ENCODE measurements around the gene VWA3A. TPM values are rescaled to one million over a fixed set of nuclear protein-coding genes. Genes with fewer than 3 reads are reported as not detected.
A peak's percentile ranks its signal among the peaks of the same experiment; 100 is the strongest.
"Not testable (repeated sequence)": the region's sequence is repeated elsewhere in the genome, so short reads cannot be mapped to it uniquely, and the experiment has no call there.

Gene VWA3A
- 0.17 TPM in 1 of 2 replicates, not detected in the other for total RNA-seq

GRCh38 chr16:22092143-22092933 is at the start of gene VWA3A:
VWA3A (plus strand) TSS chr16:22092541; CDS start chr16:22092638, 97 bp downstream.
- DNase-seq = peak; percentile 42

DNA sequence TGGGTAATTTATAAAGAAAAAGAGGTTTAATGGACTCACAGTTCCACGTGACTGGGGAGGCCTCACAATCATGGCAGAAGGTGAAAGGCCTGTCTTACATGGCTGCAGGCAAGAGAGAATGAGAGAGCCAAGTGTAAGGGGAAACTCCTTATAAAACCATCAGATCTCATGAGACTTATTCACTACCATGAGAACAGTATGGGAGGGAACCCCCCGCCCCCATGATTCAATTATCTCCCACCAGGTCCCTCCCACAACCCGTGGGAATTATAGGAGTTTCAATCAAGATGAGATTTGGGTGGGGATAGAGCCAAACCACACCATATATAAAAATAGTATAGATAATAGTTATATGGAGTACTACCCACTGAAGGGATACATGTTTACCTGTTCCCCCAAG is 48.5 kb upstream of the VWA3A start:
- not testable (repeated sequence) for DNase-seq

DNA sequence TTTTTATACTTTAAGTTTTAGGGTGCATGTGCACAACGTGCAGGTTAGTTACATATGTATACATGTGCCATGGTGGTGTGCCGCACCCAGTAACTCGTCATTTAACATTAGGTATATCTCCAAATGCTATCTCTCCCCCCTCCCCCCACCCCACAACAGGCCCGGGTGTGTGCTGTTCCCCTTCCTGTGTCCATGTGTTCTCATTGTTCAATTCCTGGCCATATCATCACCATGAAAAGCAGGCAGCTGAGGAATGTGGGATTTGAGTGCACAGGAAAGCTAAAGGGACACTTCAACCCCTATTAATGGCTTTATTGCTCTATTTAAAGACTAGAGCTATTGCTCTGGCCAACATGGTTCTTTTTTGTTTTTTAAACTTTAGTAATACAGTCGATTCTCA is 46.5 kb upstream of the VWA3A start:
- DNase-seq = peak; percentile 81

GRCh38 chr16:22050963-22051362 is 41.4 kb upstream of the VWA3A start:
- DNase-seq = no peak

DNA sequence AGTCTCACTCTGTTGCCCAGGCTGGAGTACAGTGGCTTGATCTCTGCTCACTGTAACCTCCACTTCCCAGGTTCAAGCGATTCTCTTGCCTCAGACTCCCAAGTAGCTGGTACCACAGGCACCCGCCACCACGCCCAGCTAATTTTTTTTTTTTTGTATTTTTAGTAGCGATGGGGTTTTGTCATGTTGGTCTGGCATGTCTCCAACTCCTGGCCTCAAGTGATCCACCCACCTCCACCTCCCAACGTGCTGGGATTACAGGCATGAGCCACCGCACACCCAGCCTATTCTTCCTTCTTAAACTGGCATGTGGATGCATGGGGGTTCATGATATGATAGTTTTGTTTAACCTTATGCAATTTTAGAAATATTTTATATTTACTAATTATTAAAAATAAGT is 39.4 kb upstream of the VWA3A start:
- no peak for DNase-seq

DNA sequence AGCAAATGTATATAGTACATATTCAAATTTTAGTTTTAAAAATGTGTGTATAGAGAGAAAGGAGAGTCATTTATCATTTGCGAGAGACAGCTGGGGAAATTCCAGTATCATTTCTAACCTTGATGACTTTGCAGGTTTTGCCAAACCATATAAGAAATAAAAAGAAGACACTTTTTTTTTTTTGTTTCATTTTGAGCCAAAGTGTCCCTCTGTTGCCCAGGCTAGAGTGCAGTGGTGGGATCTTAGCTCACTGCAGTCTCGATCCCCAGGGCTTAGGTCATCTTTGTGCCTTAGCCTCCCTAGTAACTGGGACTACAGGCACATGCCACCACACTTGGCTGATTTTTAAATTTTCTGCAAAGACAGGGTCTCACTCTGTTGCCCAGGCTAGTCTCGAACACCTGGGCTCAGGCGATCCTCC is 38.4 kb upstream of the VWA3A start:
- DNase-seq = no peak

DNA sequence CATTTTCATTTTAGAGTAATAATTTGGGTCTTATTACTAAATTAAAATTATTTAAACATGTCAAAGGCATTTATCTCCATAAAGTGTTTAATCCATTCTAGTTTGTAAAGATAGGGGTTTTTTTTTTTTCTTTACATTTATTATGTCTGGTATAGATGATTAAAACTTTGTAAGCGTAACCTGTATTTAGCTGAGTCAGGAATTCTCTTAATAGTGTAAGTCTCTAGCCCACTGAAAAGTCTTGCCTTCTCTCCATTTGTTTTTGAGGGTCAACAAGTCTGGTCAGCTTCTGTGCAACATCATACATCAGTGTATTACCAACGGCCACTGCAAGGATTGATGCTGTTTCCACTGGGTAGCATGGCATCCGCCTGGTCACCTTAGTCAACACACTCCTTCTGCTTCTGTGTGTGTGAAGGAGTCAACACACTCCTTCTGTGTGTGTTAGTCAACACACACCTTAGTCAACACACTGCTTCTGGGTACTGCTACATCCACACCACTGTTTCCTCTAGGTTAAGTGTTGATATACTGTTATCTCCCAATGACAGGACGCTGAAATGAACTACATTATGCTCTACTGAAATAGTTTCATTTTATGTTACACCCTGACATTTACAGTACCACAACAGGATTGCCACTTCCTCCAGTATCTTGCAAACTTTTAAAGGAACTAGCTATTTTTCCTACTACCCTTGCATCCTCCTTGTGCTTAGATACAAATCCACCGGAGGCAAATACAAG is 37.3 kb upstream of the VWA3A start:
- no peak for DNase-seq

DNA sequence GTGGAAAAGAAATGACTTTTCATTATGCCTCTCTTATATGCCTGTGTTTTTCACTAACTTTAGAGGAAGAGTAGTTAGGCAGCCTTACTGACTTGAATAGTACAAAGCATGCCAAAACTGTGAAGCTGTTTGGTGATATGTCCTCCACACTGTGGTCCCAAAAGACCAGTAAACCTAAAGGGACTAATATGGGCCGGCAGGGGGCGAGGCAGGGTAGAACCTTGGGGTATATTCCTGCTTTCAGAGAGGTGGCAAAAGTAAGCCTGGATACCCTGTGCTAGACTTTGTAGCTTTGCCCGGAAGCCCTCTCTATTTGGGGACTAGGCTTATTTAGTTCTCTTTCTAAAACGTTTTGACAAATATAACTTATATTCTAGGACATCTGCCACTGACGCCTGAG is 36.5 kb upstream of the VWA3A start:
- peak; percentile 12 for DNase-seq

DNA sequence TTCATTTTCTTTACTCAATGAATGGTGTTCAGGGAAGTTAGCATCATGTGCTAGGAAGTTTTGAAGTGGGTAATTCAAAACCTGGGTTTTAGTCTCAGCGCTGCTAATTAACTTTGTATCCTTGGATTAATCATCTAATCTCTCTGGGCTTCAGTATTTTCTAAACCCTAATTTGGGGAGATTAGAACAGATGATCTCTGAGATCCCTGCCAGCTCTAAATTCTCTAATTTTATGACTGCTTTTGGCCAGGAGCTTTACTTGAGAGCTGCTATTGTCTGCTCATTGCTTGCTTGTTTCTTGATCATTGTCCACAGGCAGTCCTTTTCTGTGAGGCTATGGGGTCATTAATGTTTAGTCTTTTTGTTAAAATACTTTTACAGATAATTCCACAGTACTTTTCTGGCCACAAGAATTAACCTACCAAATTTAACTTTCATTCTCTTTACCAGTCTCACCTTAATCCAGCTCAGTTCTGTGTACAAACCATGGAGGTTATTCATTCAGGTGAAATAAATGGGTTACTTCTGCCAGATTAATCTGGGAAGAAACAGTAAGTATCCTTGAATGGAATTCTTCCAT is 28.4 kb upstream of the VWA3A start:
- DNase-seq = no peak

GRCh38 chr16:22065252-22065651 is 27.1 kb upstream of the VWA3A start:
- DNase-seq = no peak

GRCh38 chr16:22070361-22071330 is 21.7 kb upstream of the VWA3A start:
- DNase-seq = peak; percentile 36

DNA sequence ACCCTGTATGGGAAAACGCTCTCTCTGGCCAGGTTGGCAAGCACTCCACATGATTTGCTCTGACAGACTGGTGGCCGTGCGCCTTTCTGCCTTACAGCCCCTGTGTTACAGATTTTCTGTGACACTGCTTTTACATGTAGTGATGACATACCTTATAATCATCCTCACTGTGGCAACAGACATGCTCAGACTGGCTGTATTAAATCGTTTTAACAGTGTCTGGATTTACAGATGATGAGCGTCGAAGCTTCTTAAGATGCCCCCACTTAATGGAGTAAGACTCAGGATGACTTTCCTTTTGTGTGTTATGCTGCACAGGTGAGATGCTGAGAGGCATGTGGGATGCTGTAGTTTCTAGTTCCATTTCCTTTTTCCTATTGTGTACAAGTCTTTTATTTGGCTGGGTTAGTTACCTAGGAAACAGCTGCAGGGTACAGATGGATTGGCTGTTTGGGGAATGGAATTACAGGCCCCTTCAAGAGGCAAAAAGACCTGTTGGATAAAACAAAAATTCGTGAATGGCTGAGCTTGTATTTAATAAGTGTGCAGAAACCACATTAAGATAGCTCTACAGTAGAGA is 20.9 kb upstream of the VWA3A start:
- peak; percentile 48 for DNase-seq

DNA sequence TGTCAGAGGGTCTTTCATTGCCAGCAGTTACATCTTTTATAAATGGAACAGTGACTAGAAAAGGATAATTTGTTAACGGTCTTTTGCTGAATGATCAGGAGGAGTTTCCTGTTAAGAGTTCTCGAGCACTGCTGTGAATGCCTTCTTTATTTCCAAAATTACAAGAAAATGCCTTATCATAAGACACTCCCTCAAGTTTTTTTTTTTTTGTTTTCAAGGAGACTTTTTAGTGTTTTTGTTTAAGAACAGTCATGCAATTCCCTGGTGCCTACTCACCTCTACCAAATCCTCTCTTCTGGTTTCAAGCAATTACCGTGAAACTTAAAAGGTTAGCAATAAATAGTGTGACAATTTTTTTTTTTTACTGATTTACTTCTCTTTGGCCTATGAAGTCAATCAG is 19.0 kb upstream of the VWA3A start:
- DNase-seq = no peak

GRCh38 chr16:22075043-22075757 is 17.1 kb upstream of the VWA3A start:
- DNase-seq = peak; percentile 47

DNA sequence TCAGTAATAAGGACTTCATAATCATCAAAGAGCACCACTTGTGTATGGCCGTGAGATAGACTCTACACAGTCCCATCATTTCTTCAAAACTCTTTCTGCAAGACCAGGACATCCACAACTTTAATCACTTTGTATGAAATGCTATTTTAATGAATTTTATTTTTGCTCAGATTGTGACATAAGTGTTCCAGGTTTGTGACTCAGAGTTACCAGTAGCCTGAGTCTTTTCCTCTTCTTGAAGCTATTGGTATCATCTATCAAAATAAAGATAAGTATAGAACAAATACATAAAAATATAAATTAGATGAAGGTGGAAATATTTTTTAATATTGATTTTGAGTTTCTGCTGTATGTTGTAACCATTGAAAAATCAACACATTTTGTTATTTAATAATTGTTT is 16.6 kb upstream of the VWA3A start:
- DNase-seq = no peak

- DNase-seq = peak; percentile 80
These were observed 14.5 kb upstream of the VWA3A start for GRCh38 chr16:22077700-22078313.

DNA sequence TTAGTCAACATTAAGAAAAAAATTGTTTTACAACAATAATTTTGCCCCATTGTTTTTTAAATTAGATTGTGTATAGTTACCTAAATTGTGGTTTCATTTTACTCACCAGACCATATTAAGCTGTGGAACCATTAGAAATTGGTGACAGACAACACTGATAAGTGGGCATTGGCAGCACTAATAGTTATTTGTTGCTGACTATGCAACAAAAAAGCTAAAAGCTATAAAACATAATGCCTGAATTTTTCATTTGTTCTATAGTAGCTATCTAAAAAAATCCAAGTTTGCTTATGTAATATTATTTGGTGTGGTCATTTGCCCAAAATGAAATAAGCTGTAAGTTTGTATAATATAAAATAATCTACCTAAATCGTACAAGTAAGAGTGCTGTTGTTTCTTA is 13.7 kb upstream of the VWA3A start:
- DNase-seq = no peak

DNA sequence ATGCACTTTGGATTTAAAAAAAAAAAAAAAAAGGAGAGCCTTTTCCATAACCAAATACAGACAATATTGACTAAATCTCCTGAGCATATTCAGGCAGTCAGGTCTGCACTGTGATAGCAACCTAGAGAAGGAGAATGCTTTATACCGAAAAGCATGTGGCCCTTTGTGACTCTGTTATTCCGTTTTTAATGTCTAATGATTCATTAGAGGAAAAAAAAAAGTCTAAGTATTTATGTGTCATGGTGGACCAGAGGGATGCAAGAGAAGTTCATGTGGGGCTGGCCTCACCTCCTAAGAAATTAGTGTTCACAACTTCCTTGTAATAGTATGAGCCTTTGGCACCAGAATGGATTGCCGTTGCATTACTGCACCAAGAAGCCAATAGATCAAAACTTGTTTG is 11.3 kb upstream of the VWA3A start:
- no peak for DNase-seq

GRCh38 chr16:22086440-22086839 is 5.9 kb upstream of the VWA3A start:
- DNase-seq = no peak

DNA sequence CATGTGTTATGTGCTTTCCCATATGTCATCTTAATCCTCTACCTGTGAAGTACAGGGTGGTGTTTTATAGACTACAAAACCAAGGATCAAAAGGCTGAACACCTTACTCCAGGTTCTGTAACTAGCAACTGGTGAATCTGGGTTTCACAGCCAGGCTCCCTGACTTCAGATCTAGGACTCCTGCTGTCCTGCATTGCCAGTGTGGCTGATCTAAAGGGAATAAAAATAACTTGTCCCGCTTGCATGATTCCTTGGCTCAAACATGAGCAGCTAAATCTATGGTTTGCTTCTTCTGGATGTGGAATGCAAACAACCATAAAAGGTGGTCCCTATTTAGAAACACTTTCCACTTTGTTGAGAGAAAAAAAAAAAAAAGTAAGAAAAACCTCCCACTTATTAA is 3.7 kb upstream of the VWA3A start:
- no peak for DNase-seq

GRCh38 chr16:22089910-22090309 is 2.4 kb upstream of the VWA3A start:
- no peak for DNase-seq

All from dermis blood vessel endothelial cell (primary cell).